ENCODE data around the gene VDAC2.

Gene VDAC2

GRCh38 chr10:75209921-75210281 is 695 bp upstream of the VDAC2 start:
- TF ChIP-seq NFIC (IDR thresholded peaks at IDR 0.05) = no peak
- peak; percentile 12; the same call in 1 of the 2 replicates for TF ChIP-seq TAF1 (IDR thresholded peaks at IDR 0.05; ENCODE audit: low read depth)
- TF ChIP-seq, protein P1, sequence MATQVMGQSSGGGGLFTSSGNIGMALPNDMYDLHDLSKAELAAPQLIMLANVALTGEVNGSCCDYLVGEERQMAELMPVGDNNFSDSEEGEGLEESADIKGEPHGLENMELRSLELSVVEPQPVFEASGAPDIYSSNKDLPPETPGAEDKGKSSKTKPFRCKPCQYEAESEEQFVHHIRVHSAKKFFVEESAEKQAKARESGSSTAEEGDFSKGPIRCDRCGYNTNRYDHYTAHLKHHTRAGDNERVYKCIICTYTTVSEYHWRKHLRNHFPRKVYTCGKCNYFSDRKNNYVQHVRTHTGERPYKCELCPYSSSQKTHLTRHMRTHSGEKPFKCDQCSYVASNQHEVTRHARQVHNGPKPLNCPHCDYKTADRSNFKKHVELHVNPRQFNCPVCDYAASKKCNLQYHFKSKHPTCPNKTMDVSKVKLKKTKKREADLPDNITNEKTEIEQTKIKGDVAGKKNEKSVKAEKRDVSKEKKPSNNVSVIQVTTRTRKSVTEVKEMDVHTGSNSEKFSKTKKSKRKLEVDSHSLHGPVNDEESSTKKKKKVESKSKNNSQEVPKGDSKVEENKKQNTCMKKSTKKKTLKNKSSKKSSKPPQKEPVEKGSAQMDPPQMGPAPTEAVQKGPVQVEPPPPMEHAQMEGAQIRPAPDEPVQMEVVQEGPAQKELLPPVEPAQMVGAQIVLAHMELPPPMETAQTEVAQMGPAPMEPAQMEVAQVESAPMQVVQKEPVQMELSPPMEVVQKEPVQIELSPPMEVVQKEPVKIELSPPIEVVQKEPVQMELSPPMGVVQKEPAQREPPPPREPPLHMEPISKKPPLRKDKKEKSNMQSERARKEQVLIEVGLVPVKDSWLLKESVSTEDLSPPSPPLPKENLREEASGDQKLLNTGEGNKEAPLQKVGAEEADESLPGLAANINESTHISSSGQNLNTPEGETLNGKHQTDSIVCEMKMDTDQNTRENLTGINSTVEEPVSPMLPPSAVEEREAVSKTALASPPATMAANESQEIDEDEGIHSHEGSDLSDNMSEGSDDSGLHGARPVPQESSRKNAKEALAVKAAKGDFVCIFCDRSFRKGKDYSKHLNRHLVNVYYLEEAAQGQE (IDR thresholded peaks at IDR 0.05; ENCODE audit: low read depth) = 0 out of 2 replicates have a peak, but pooled peaks have one; percentile 2
- TF ChIP-seq TCF12 (IDR thresholded peaks at IDR 0.05; ENCODE audit: low read depth) = peak; percentile 22; the same call in 1 of the 2 replicates
- TF ChIP-seq, protein P2, sequence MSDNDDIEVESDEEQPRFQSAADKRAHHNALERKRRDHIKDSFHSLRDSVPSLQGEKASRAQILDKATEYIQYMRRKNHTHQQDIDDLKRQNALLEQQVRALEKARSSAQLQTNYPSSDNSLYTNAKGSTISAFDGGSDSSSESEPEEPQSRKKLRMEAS (IDR thresholded peaks at IDR 0.05) = peak; percentile 69; the same call in 1 of the 2 replicates

- TF ChIP-seq, protein P2 (IDR thresholded peaks at IDR 0.05) = no peak; the same call in 1 of the 2 replicates
- TF ChIP-seq EGR1 (IDR thresholded peaks at IDR 0.05) (no peak), CREB1 (IDR thresholded peaks at IDR 0.05; ENCODE audit: low read depth) (no peak), CEBPB (IDR thresholded peaks at IDR 0.05) (no peak), ZBTB7A (IDR thresholded peaks at IDR 0.05; ENCODE audit: low read depth) (peak; percentile 54; the same call in 1 of the 2 replicates), FOXM1 (IDR thresholded peaks at IDR 0.05; ENCODE audit: borderline replicate concordance, low read depth) (no peak), YY1 (IDR thresholded peaks at IDR 0.05; ENCODE audit: low read depth) (peak; percentile 87), EP300 (IDR thresholded peaks at IDR 0.05; ENCODE audit: borderline replicate concordance) (no peak), RAD21 (IDR thresholded peaks at IDR 0.05; ENCODE audit: low read depth) (no peak), TAF1 (IDR thresholded peaks at IDR 0.05; ENCODE audit: low read depth) (no peak), TEAD4 (IDR thresholded peaks at IDR 0.05) (no peak)
- TF ChIP-seq, protein P3, sequence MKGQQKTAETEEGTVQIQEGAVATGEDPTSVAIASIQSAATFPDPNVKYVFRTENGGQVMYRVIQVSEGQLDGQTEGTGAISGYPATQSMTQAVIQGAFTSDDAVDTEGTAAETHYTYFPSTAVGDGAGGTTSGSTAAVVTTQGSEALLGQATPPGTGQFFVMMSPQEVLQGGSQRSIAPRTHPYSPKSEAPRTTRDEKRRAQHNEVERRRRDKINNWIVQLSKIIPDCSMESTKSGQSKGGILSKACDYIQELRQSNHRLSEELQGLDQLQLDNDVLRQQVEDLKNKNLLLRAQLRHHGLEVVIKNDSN (IDR thresholded peaks at IDR 0.05) = no peak
Measured at GRCh38 chr10:75211007-75211691, 553 bp downstream of the VDAC2 start.

DNA sequence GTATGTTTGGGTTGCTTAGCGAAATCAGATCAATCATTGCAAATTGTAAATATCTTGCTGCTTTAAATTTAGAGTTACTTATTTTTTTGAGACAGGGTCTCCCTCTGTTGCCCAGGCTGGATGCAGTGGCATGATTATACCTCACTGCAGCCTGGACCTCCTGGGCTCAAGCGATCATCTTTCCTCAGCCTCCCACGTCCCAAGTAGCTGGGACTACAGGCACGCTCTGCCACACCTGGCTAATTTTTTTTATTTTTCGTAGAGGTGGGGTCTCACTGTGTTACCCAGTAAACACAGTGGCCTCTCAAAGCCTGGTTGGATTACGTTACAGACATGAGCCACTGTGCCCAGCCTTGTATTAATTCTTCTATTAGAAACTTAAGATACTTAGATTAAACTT is 1.7 kb downstream of the VDAC2 start:
- no peak for TF ChIP-seq RAD21 (IDR thresholded peaks at IDR 0.05; ENCODE audit: low read depth)
- TF ChIP-seq FOXM1 (IDR thresholded peaks at IDR 0.05; ENCODE audit: borderline replicate concordance, low read depth) = no peak
- TF ChIP-seq EP300 (IDR thresholded peaks at IDR 0.05; ENCODE audit: borderline replicate concordance) = no peak
- TF ChIP-seq TCF12 (IDR thresholded peaks at IDR 0.05; ENCODE audit: low read depth) = no peak
- no peak for TF ChIP-seq TEAD4 (IDR thresholded peaks at IDR 0.05)
- no peak for TF ChIP-seq CREB1 (IDR thresholded peaks at IDR 0.05; ENCODE audit: low read depth)
- no peak for TF ChIP-seq YY1 (IDR thresholded peaks at IDR 0.05; ENCODE audit: low read depth)
- TF ChIP-seq ZBTB7A (IDR thresholded peaks at IDR 0.05; ENCODE audit: low read depth) = no peak
- TF ChIP-seq, protein P3 (IDR thresholded peaks at IDR 0.05) = no peak
- TF ChIP-seq, protein P1 (IDR thresholded peaks at IDR 0.05; ENCODE audit: low read depth) = no peak
- TF ChIP-seq CEBPB (IDR thresholded peaks at IDR 0.05) = no peak
- TF ChIP-seq NFIC (IDR thresholded peaks at IDR 0.05) = no peak
- TF ChIP-seq EGR1 (IDR thresholded peaks at IDR 0.05) = no peak
- TF ChIP-seq, protein P2 (IDR thresholded peaks at IDR 0.05) = no peak
- TF ChIP-seq TAF1 (IDR thresholded peaks at IDR 0.05; ENCODE audit: low read depth) = no peak

DNA sequence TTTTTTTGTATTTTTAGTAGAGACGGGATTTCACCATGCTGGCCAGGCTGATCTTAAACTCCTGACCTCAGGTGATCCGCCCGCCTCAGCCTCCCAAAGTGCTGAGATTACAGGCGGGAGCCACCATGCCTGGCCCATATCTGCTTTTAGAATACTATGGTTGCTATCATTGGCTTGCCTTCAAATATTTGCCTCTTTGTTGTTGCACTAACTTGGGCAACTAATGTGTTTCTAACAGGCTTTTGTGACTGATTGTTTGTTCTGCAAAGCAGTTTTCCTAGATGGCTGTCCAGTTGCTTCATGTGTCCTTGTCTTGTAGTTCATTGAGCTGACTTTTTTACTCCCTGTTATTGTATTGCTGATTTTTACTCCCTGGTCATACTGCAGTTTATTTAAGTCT is 9.7 kb downstream of the VDAC2 start:
- no peak for TF ChIP-seq TCF12 (IDR thresholded peaks at IDR 0.05; ENCODE audit: low read depth)
- TF ChIP-seq EP300 (IDR thresholded peaks at IDR 0.05; ENCODE audit: borderline replicate concordance) = no peak
- TF ChIP-seq, protein P1 (IDR thresholded peaks at IDR 0.05; ENCODE audit: low read depth) = no peak
- TF ChIP-seq NFIC (IDR thresholded peaks at IDR 0.05) = no peak
